ENCODE measurements around the gene RAPGEFL1. TPM values are rescaled to one million over a fixed set of nuclear protein-coding genes. Genes with fewer than 3 reads are reported as not detected.

Gene RAPGEFL1
- total and polyA plus RNA-seq, 2 experiments from 2014 or later: 10.6 to 12.2 TPM

DNA sequence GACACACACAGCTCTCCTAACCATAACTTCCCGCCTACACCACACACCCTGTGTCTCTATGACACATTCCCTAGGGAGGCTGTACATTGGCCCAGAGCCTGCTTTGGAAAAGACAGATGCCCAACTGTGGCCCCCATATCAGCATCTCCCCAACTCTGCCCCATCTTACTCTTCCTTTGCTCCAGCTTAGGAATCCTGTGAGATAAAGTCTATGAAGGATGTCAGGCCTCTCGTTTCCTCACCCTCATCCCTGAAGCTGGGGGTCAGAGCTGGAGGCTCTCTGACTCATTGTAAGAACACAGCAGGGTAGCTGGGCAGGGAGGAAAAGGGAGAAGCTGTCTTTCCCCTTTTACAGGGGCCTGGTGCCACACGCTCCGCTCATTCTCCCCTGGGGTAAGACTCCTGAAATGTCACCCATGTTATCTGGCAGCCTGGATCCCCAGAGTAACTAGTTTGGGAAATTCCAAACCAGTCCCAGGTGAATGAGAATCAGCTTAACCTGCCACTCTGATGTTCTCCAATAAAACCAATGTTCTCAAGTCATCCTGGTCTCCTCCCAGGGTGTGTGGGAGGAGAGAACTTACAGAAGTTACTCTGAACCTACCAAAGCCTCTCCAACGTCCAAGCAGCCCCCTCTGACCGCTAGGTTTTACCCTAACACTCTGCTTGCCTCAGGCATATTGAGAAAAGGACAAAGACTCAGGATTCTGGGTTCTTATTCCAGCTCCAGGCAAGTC, 2.8 kb downstream of the RAPGEFL1 start:
- Histone ChIP-seq H3K9me3 (ENCODE audit: low read depth) (no peaks in the 10 kb centered on the region), H3K27ac (peak overlapping the region; percentile 36)
- TF ChIP-seq, protein P1, sequence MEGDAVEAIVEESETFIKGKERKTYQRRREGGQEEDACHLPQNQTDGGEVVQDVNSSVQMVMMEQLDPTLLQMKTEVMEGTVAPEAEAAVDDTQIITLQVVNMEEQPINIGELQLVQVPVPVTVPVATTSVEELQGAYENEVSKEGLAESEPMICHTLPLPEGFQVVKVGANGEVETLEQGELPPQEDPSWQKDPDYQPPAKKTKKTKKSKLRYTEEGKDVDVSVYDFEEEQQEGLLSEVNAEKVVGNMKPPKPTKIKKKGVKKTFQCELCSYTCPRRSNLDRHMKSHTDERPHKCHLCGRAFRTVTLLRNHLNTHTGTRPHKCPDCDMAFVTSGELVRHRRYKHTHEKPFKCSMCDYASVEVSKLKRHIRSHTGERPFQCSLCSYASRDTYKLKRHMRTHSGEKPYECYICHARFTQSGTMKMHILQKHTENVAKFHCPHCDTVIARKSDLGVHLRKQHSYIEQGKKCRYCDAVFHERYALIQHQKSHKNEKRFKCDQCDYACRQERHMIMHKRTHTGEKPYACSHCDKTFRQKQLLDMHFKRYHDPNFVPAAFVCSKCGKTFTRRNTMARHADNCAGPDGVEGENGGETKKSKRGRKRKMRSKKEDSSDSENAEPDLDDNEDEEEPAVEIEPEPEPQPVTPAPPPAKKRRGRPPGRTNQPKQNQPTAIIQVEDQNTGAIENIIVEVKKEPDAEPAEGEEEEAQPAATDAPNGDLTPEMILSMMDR (IDR thresholded peaks at IDR 0.05; ENCODE audit: low read depth, low read length): no peak

DNA sequence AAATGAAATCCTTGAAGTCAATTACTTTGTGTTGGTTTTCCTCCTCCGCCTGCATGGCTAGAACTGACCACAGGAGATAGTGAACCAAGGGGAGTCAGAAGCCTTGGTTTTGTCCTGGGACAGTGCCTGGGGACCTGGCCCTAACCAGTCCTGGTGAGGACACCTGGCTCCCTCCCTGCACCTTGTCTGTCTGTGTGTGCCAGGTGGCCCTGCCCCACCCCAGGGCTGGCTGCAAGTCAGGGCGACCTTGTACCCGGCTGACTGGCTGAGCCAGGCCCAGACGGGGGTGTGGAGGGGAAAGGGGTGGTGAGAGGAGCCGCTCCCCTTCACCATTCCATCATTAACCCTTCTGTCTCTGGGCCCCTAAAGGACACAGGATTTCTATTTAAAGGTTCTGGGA, 3.4 kb downstream of the RAPGEFL1 start:
- Histone ChIP-seq H3K9me3 (ENCODE audit: low read depth) (no peaks in the 10 kb centered on the region), H3K27ac (peak overlapping the region; percentile 36), H3K4me1 (ENCODE audit: low read depth) (peaks cover 14% of the 10 kb centered on the region), H3K4me3 (no peak overlapping the region), H3K36me3 (no peaks in the 10 kb centered on the region), H3K27me3 (no peaks in the 10 kb centered on the region)
- TF ChIP-seq, protein P1 (IDR thresholded peaks at IDR 0.05; ENCODE audit: low read depth, low read length): no peak
- DNase-seq (ENCODE audit: low read depth in 1 of 2, low spot score in 1 of 2): no peak

More for the DNA sequence above, 2.8 kb downstream of the RAPGEFL1 start:
- Histone ChIP-seq H3K36me3 (no peaks in the 10 kb centered on the region), H3K27me3 (no peaks in the 10 kb centered on the region), H3K4me3 (no peak overlapping the region), H3K4me1 (ENCODE audit: low read depth) (peaks cover 14% of the 10 kb centered on the region)
- DNase-seq (ENCODE audit: low read depth in 1 of 2, low spot score in 1 of 2): peak in 1 of 2 donors; percentile 58

DNA sequence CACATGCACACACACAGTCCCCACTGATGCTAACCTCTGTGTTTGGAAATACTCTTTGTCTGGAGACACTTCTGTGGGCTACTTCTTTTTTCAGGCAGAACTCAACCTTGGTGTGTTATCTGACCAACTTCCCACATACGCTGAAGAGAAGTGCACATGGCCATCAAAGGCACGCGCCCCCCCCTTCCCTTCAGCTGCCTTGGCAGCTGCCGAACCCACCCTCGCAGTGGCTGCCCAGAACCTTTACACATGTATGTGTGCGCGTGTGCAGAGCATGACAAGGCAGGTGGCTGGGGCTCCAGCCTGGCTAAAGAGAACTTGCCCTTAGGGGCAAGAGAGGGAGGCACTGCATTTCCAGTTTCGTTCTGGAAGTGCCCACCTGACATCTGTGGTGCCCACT, 3.9 kb downstream of the RAPGEFL1 start:
- H3K9me3 ChIP-seq (ENCODE audit: low read depth): no peaks in the 10 kb centered on the region
- no peaks in the 10 kb centered on the region for H3K36me3 ChIP-seq
- H3K27me3 ChIP-seq: no peaks in the 10 kb centered on the region
- H3K4me3 ChIP-seq: no peak overlapping the region
- H3K4me1 ChIP-seq (ENCODE audit: low read depth): peaks cover 14% of the 10 kb centered on the region
- TF ChIP-seq, protein P1 (IDR thresholded peaks at IDR 0.05; ENCODE audit: low read depth, low read length): no peak
- H3K27ac ChIP-seq: peak overlapping the region; percentile 16
- no peak for DNase-seq (ENCODE audit: low read depth in 1 of 2, low spot score in 1 of 2)

DNA sequence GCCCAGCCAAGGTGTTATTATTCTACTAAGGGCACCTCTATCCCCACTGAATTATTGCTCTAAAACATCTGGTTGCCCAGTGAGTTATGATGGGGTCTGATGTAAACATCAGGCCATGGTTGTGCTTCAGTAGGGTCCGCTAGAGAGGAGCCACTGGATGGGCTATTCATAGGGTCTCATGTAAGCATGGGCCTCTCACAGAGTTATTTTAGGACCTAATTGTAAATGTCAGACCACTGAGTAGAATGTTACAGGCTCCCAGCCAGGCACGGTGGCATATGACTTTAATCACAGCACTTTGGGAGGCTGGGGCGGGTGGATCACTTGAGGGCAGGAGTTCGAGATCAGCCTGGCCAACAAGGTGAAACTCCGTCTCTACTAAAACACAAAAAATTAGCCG, 5.3 kb downstream of the RAPGEFL1 start:
- TF ChIP-seq, protein P1 (IDR thresholded peaks at IDR 0.05; ENCODE audit: low read depth, low read length): no peak
- H3K27ac ChIP-seq: peak overlapping the region; percentile 63

DNA sequence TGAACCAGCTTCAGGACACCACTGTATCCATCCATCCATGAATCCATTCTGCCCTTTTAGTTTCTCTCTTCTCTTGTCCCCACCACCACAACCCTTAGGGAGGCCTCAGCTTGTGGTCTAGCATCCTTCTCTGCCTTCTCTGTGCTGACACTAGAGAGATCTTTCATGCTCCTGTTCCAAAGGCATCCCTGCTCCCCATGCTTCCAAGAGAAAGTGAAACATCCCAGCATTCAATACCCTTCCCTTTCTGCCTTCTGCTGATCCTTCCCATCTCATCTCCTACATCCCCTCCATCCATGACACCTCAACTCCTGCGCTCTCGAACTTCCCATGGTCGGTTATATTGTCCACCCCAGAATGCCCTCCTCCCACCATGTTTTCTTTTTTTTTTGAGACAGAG, 10.0 kb downstream of the RAPGEFL1 start:
- Histone ChIP-seq H3K4me3 (no peak overlapping the region), H3K27ac (no peak overlapping the region), H3K36me3 (no peaks in the 10 kb centered on the region), H3K9me3 (ENCODE audit: low read depth) (no peaks in the 10 kb centered on the region), H3K4me1 (ENCODE audit: low read depth) (peaks cover 9% of the 10 kb centered on the region), H3K27me3 (no peaks in the 10 kb centered on the region)
- TF ChIP-seq, protein P1 (IDR thresholded peaks at IDR 0.05; ENCODE audit: low read depth, low read length): no peak
- DNase-seq (ENCODE audit: low read depth in 1 of 2, low spot score in 1 of 2): no peak

More for the DNA sequence above, 5.3 kb downstream of the RAPGEFL1 start:
- H3K36me3 ChIP-seq: no peaks in the 10 kb centered on the region
- H3K27me3 ChIP-seq: no peaks in the 10 kb centered on the region
- H3K9me3 ChIP-seq (ENCODE audit: low read depth): no peaks in the 10 kb centered on the region
- peaks cover 14% of the 10 kb centered on the region for H3K4me1 ChIP-seq (ENCODE audit: low read depth)
- no peak overlapping the region for H3K4me3 ChIP-seq
- DNase-seq (ENCODE audit: low read depth in 1 of 2, low spot score in 1 of 2): peak in 1 of 2 donors; percentile 63

Measured in cardiac muscle cell (in vitro differentiated cells and primary cell).